Activated CD4-positive, alpha-beta T cell treated with anti-CD3 and anti-CD28 coated beads, Interleukin-2, amount 10 ng/mL, durations not matched to agents 7 days and 5 days (primary cell): Measurements from ENCODE around the gene TAF8. TPM values are rescaled to one million over a fixed set of nuclear protein-coding genes. Genes with fewer than 3 reads are reported as not detected.

ENCODE experiments used
- CTCF ChIA-PET: fragments of 350-600 bp; sonication (Branson Sonifier 250); formaldehyde crosslinking; loops from one replicate; lab custom pipeline; 2021; ENCODE audit warnings: antibody characterized with exemption; lab: Charles Lee
- POLR2A ChIA-PET: fragments of 350-600 bp; sonication (Branson Sonifier 250); formaldehyde crosslinking; loops from one replicate; lab custom pipeline; 2021; ENCODE audit warnings: antibody characterized with exemption; lab: Charles Lee
- DNase-seq: peaks from one replicate; pipeline ENCODE4 v3.0.0-alpha.2; 2020
- H3K27ac Mint-ChIP-seq: one replicate; pipeline ENCODE4 v1.8.0; 2021; ENCODE audit warnings: mild to moderate bottlenecking, moderate library complexity, mixed read lengths
- H3K27me3 Mint-ChIP-seq: one replicate; pipeline ENCODE4 v1.8.0; 2021; ENCODE audit warnings: mixed read lengths
- H3K36me3 Mint-ChIP-seq: one replicate; pipeline ENCODE4 v1.8.0; 2021; ENCODE audit warnings: low read depth, mixed read lengths
- H3K4me1 Mint-ChIP-seq: one replicate; pipeline ENCODE4 v1.8.0; 2021; ENCODE audit warnings: mixed read lengths
- H3K4me3 Mint-ChIP-seq: one replicate; pipeline ENCODE4 v1.8.0; 2021; ENCODE audit warnings: mild to moderate bottlenecking, moderate library complexity, mixed read lengths
- H3K9me3 Mint-ChIP-seq: one replicate; pipeline ENCODE4 v1.8.0; 2021; ENCODE audit warnings: mixed read lengths
- total RNA-seq, 2 experiments: library from RNA; stranded (reverse); gene quantifications; one replicate each; pipeline ENCODE4 v1.2.3, GENCODE V29; 2021

TAF8 gene
- total RNA-seq, 2 experiments from 2014 or later = 53.2 to 60.2 TPM

DNA sequence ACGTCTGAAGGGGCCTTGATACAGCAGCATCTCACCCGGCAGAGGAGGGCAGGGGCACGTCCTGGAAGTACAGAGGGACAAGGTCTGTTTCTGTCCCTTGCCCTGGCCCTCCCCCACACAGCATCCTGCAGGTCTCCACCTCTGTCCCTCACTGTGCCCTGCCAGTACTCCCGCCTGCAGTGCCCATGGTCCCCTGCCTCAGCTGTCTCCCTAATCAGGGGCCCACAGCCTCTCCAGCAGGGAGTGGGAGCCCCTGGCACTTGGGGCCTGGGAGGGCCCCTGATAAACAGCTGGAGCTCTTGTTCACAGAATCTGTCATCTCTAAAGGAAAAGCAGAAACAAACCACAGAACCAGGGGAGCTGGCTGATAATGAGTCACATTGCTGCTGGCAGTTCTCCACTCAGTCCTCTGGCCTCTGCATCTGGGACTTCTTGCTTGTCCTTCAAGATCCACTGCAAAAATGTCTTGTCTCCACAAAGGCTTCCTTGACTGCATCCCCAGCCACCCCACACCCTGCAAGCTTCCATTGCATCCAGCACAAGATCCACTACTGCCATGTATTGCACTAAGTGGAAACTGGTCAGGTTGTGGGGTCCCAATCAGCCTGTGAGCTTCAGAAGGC is 33.2 kb upstream of the TAF8 start:
- CTCF ChIA-PET = interaction anchor here (0.5 to 2.6 kb wide), 13 partner anchors 8 to 230 kb away, joined by 3 to 11 read pairs (median 4); partner anchors contain the start of genes BYSL, MED20 and TOMM6
- peaks cover 73% of the 10 kb centered on the region for H3K4me1 Mint-ChIP-seq
- peaks cover 7% of the 10 kb centered on the region for H3K9me3 Mint-ChIP-seq
- H3K4me3 Mint-ChIP-seq = peak overlapping the region; percentile 29
- H3K27ac Mint-ChIP-seq = peak overlapping the region; percentile 89
- DNase-seq = peak; percentile 37
- POLR2A ChIA-PET = interaction anchor here (0.7 kb wide), 1 partner anchor 11 kb away, joined by 3 read pairs; no protein-coding TSS in a partner anchor
- H3K27me3 Mint-ChIP-seq = no peaks in the 10 kb centered on the region
- peaks cover 56% of the 10 kb centered on the region for H3K36me3 Mint-ChIP-seq

- no peak overlapping the region for H3K4me3 Mint-ChIP-seq
- peaks cover 4% of the 10 kb centered on the region for H3K9me3 Mint-ChIP-seq
- DNase-seq = no peak
- POLR2A ChIA-PET = no interaction called here
- CTCF ChIA-PET = interaction anchor here (1.2 to 2.3 kb wide), 6 partner anchors 9 to 83 kb away, joined by 3 to 11 read pairs (median 4); partner anchors contain the start of gene TAF8
- H3K4me1 Mint-ChIP-seq = peaks cover 87% of the 10 kb centered on the region
- peaks cover 59% of the 10 kb centered on the region for H3K36me3 Mint-ChIP-seq
- H3K27me3 Mint-ChIP-seq = no peaks in the 10 kb centered on the region
- H3K27ac Mint-ChIP-seq = peak overlapping the region; percentile 99
Measured at GRCh38 chr6:42020967-42021366, 29.4 kb upstream of the TAF8 start.

DNA sequence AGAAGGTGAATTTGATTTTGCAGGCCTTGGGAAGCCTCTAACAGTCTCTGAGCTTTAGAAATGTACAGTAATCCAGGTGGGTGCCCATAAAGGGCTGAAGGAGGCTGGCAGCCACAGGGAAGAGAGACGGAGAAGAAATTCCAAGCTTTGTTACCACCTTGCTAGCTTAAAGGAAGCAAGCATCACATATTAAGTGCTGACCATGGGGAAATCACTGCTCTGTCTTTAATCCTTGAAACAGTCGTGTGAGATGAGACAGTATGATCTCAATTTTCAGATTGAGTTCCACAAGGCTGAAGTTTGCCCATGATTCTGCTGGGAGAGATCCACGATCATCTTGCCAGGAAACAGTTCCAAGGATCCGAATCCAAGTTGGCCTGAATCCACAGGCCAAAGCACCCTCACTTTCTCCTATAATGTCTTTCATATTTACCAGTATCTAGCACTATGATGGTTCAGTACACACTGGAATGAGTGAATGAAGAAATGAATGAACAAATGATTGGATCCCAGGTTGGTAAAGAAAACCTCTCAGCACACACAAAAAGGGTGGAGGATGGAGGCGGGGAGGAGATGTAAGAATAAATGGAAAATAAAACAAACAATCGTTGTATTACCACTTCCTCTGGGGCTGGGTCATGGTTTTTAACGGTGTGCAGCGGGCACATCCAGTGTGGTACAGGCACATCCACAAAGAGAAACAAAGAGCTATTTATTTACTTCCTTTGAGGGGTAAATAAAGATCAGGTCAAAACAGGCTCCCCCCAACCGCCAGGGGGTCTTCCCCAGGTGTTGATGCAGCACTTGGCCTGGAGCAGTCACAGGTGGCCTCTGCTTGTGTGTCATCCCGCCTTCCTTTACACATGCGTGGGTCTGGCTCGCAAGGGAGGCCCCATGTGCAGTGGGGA is 28.2 kb upstream of the TAF8 start:
- peak overlapping the region; percentile 99 for H3K27ac Mint-ChIP-seq
- DNase-seq = peak; percentile 85
- CTCF ChIA-PET = interaction anchor here (0.8 to 2.3 kb wide), 8 partner anchors 10 to 83 kb away, joined by 3 to 11 read pairs (median 4); partner anchors contain the start of gene TAF8
- H3K9me3 Mint-ChIP-seq = peaks cover 7% of the 10 kb centered on the region
- peak overlapping the region; percentile 68 for H3K4me3 Mint-ChIP-seq
- POLR2A ChIA-PET = interaction anchor here (0.7 to 1.3 kb wide), 4 partner anchors 9 to 84 kb away, joined by 3 to 4 read pairs (median 3); no protein-coding TSS in a partner anchor
- H3K36me3 Mint-ChIP-seq = peaks cover 63% of the 10 kb centered on the region
- peaks cover 89% of the 10 kb centered on the region for H3K4me1 Mint-ChIP-seq
- H3K27me3 Mint-ChIP-seq = no peaks in the 10 kb centered on the region

DNA sequence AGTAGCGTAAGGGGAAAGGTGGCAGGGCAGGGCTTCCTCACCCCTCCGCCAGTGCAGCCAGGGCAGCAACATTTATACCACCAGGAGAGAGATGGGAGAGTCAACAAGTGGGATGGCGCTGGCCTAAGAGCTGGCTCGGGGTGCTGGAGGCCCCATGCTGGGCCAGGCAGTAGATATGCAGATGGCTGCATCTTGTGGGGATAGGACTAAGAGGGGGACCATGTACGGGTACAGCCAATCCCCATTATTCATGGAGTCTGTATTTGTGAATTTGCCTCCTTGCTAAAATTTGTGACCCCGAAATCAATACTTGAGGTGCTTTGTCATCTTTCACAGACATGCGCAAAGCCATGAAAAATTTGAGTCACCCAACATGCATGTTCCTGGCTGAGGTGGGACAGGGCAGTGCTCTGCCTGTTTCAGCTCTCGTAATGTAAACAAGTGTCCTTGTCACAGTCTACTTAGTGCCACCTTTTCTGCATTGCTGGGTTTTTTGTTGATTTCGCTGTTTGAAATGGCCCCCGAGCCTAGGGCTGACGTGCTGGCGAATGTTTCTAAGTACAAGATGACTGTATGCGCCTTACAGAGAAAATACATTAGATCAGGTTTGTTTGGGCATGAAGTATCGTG is 27.5 kb upstream of the TAF8 start:
- ChIA-PET CTCF (interaction anchor here (1.0 to 2.3 kb wide), 4 partner anchors 10 to 84 kb away, joined by 3 to 11 read pairs (median 6); no protein-coding TSS in a partner anchor), POLR2A (interaction anchor here (0.8 to 1.3 kb wide), 3 partner anchors 8 to 85 kb away, joined by 3 to 4 read pairs (median 3); no protein-coding TSS in a partner anchor)
- Mint-ChIP-seq H3K27ac (peak overlapping the region; percentile 99), H3K27me3 (no peaks in the 10 kb centered on the region), H3K9me3 (peaks cover 7% of the 10 kb centered on the region), H3K4me3 (peak overlapping the region; percentile 68), H3K36me3 (peaks cover 63% of the 10 kb centered on the region), H3K4me1 (peaks cover 90% of the 10 kb centered on the region)
- no peak for DNase-seq

DNA sequence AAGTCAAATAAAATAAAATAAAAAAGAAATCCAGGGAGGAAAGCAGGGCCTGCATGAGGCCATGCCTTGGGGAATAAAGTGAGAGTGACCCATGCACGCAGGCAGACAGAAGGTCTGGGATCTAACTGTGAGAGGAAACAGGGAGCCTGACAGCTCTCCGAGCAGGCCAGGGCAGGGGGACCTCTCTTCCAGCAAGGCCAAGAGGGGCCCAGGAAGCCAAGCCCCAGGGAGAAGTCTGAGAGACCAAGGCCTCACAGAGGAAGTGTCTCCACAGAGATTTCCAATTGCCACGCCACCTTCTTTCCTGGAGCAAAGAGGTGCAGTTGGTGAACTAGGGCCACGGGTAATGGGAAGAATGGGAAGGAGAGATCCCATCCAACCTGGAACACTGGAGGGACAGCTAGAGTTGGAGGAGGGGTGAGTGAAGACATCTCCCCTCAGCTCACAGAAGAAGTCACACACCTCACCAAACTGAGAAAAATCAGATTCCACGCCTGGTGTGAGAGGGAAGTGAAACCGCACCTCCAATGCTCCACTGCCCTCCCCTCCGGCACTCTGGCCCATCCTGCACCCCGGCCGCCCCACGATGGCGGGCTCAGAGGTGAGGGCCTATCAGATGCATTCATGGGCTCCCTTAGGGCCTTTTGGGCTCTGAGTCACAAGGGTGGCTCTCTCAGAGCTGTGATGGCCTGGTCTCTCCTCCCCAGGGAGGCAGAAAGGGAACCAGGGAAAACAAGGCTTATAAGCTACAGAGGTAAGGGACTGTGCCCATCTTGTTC is 25.1 kb upstream of the TAF8 start:
- H3K4me3 Mint-ChIP-seq = no peak overlapping the region
- CTCF ChIA-PET = interaction anchor here (1.0 to 1.6 kb wide), 5 partner anchors 8 to 104 kb away, joined by 3 to 6 read pairs (median 3); partner anchors contain the start of genes BYSL and MED20
- peak overlapping the region; percentile 99 for H3K27ac Mint-ChIP-seq
- POLR2A ChIA-PET = interaction anchor here (0.6 kb wide), 1 partner anchor 237 kb away, joined by 6 read pairs; no protein-coding TSS in a partner anchor
- no peaks in the 10 kb centered on the region for H3K27me3 Mint-ChIP-seq
- peaks cover 73% of the 10 kb centered on the region for H3K36me3 Mint-ChIP-seq
- no peak for DNase-seq
- H3K9me3 Mint-ChIP-seq = peaks cover 7% of the 10 kb centered on the region
- peaks cover 95% of the 10 kb centered on the region for H3K4me1 Mint-ChIP-seq

- ChIA-PET CTCF (interaction anchor here (1.0 to 1.6 kb wide), 6 partner anchors 9 to 105 kb away, joined by 3 to 6 read pairs (median 4); partner anchors contain the start of genes BYSL and MED20), POLR2A (no interaction called here)
- no peak overlapping the region for H3K4me3 Mint-ChIP-seq
- H3K27me3 Mint-ChIP-seq = no peaks in the 10 kb centered on the region
- peaks cover 70% of the 10 kb centered on the region for H3K36me3 Mint-ChIP-seq
- peak overlapping the region; percentile 90 for H3K27ac Mint-ChIP-seq
- no peak for DNase-seq
- peaks cover 7% of the 10 kb centered on the region for H3K9me3 Mint-ChIP-seq
- H3K4me1 Mint-ChIP-seq = peaks cover 95% of the 10 kb centered on the region
Measured at GRCh38 chr6:42025845-42026243, 24.5 kb upstream of the TAF8 start.

DNA sequence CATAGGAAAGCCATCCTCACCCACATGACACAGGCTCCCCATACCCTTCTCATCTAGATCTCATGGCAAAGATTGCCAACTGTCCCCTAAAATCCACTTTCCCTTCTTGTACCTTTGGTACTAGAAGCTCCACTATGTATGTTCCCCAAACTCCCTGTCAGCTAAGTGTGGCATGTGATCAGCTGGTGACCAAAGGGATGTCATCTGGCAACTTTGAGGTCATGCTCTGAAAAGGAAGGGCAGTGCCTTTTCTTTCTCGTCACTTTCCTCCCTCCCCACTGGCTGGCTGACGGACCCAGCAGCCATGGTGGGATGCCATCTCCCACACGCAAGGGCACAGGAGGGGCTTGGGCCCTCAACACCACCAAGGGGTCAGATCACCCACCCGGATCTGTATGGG is 23.8 kb upstream of the TAF8 start:
- POLR2A ChIA-PET = no interaction called here
- H3K4me3 Mint-ChIP-seq = no peak overlapping the region
- no peaks in the 10 kb centered on the region for H3K27me3 Mint-ChIP-seq
- CTCF ChIA-PET = interaction anchor here (0.7 to 2.7 kb wide), 10 partner anchors 10 to 106 kb away, joined by 3 to 11 read pairs (median 3); partner anchors contain the start of genes BYSL and MED20
- peak overlapping the region; percentile 90 for H3K27ac Mint-ChIP-seq
- H3K36me3 Mint-ChIP-seq = peaks cover 70% of the 10 kb centered on the region
- DNase-seq = no peak
- H3K4me1 Mint-ChIP-seq = peaks cover 95% of the 10 kb centered on the region
- peaks cover 3% of the 10 kb centered on the region for H3K9me3 Mint-ChIP-seq

- Mint-ChIP-seq H3K27me3 (no peaks in the 10 kb centered on the region), H3K4me3 (peak overlapping the region; percentile 52), H3K27ac (peak overlapping the region; percentile 90), H3K4me1 (peaks cover 92% of the 10 kb centered on the region), H3K36me3 (peaks cover 70% of the 10 kb centered on the region), H3K9me3 (peaks cover 3% of the 10 kb centered on the region)
- POLR2A ChIA-PET = interaction anchor here (0.6 to 1.9 kb wide), 4 partner anchors 11 to 26 kb away, joined by 3 to 9 read pairs (median 4); no protein-coding TSS in a partner anchor
- DNase-seq = no peak
- CTCF ChIA-PET = interaction anchor here (0.6 to 3.5 kb wide), 15 partner anchors 11 to 108 kb away, joined by 3 to 38 read pairs (median 5); partner anchors contain the start of genes BYSL, MED20 and TAF8
Measured at GRCh38 chr6:42028234-42029061, 21.9 kb upstream of the TAF8 start.

DNA sequence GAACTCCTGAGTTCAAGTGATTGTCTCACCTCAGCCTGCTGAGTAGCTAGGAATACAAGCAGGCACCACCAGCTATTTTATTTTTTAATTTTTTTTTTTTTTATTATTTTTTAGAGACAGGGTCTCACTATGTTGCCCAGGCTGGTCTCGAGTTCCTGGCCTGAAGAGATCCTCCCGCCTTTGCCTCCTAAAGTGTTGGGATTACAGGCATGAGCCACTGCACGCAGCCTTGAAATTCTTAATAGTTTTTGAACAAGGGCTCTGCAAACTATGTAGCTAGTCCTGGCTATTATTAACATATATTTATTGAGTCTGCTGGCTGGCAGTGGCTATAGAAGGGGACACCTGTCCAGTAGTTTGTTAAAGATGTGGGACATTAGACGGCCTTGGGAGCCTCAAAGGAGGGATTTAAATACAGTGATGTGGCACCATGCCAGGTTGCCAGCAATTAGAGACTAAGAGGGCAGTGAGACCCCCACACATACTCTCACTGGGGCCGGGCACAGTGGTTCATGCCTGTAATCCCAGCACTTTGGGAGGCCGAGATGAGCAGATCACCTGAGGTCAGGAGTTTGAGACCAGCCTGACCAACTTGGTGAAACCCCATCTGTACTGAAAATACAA is 21.1 kb upstream of the TAF8 start:
- Mint-ChIP-seq H3K27me3 (no peaks in the 10 kb centered on the region), H3K27ac (peak overlapping the region; percentile 90), H3K36me3 (peaks cover 68% of the 10 kb centered on the region), H3K4me1 (peaks cover 85% of the 10 kb centered on the region), H3K4me3 (no peak overlapping the region), H3K9me3 (peaks cover 3% of the 10 kb centered on the region)
- POLR2A ChIA-PET = interaction anchor here (0.9 to 1.9 kb wide), 2 partner anchors 10 to 12 kb away, joined by 3 to 9 read pairs; no protein-coding TSS in a partner anchor
- no peak for DNase-seq
- CTCF ChIA-PET = interaction anchor here (0.7 to 3.5 kb wide), 15 partner anchors 10 to 108 kb away, joined by 3 to 38 read pairs (median 6); partner anchors contain the start of genes BYSL, MED20 and TAF8

- CTCF ChIA-PET = interaction anchor here (1.6 to 3.5 kb wide), 4 partner anchors 10 to 94 kb away, joined by 3 to 38 read pairs (median 9); no protein-coding TSS in a partner anchor
- Mint-ChIP-seq H3K9me3 (peaks cover 4% of the 10 kb centered on the region), H3K36me3 (peaks cover 69% of the 10 kb centered on the region), H3K4me1 (peaks cover 84% of the 10 kb centered on the region), H3K27me3 (no peaks in the 10 kb centered on the region), H3K27ac (peak overlapping the region; percentile 95), H3K4me3 (no peak overlapping the region)
- no peak for DNase-seq
- POLR2A ChIA-PET = interaction anchor here (0.6 kb wide), 1 partner anchor 28 kb away, joined by 8 read pairs; no protein-coding TSS in a partner anchor
Measured at GRCh38 chr6:42029881-42030280, 20.4 kb upstream of the TAF8 start.
